ENCODE results near the gene MGST3.
"Not testable (repeated sequence)": the region's sequence is repeated elsewhere in the genome, so short reads cannot be mapped to it uniquely, and the experiment has no call there.

MGST3 gene

GRCh38 chr1:165647970-165648369 is 16.9 kb downstream of the MGST3 start:
- H3F3A ChIP-seq (ENCODE audit: control insufficient read depth, insufficient read depth), result no peaks in the 10 kb centered on the region
- H3K4me2 ChIP-seq (ENCODE audit: low read length), result no peak overlapping the region
- H3K4me3 ChIP-seq (ENCODE audit: low read length), result no peak overlapping the region
- H3K27me3 ChIP-seq (ENCODE audit: control insufficient read depth, low read length), result no peaks in the 10 kb centered on the region
- no peaks in the 10 kb centered on the region for H3K79me2 ChIP-seq (ENCODE audit: control insufficient read depth, low read length)
- no peaks in the 10 kb centered on the region for H3K4me1 ChIP-seq (ENCODE audit: control insufficient read depth, low read length)
- H3K27ac ChIP-seq (ENCODE audit: low read depth, low read length), result no peak overlapping the region
- H3K9me3 ChIP-seq (ENCODE audit: control insufficient read depth, insufficient read depth, low read length), result no peaks in the 10 kb centered on the region
- no peaks in the 10 kb centered on the region for H3K9me2 ChIP-seq (replicated peaks; ENCODE audit: control insufficient read depth, low read length)
- no peaks in the 10 kb centered on the region for H3K36me3 ChIP-seq (ENCODE audit: control insufficient read depth, low read length)
- no peaks in the 10 kb centered on the region for H4K20me1 ChIP-seq (ENCODE audit: control insufficient read depth, insufficient read depth, low read depth, low read length)
- no peak for TF ChIP-seq EZH2phosphoT487 (IDR thresholded peaks at IDR 0.05; ENCODE audit: borderline replicate concordance, low read length)
- no peak for TF ChIP-seq CTCF (IDR thresholded peaks at IDR 0.05; ENCODE audit: low read depth, low read length, poor library complexity, severe bottlenecking)

- Histone ChIP-seq H3K36me3 (ENCODE audit: control insufficient read depth, low read length) (no peaks in the 10 kb centered on the region), H3F3A (ENCODE audit: control insufficient read depth, insufficient read depth) (no peaks in the 10 kb centered on the region), H3K9me2 (replicated peaks; ENCODE audit: control insufficient read depth, low read length) (no peaks in the 10 kb centered on the region), H3K27ac (ENCODE audit: low read depth, low read length) (no peak overlapping the region), H3K4me3 (ENCODE audit: low read length) (no peak overlapping the region), H3K4me1 (ENCODE audit: control insufficient read depth, low read length) (no peaks in the 10 kb centered on the region), H3K4me2 (ENCODE audit: low read length) (no peak overlapping the region), H3K79me2 (ENCODE audit: control insufficient read depth, low read length) (no peaks in the 10 kb centered on the region), H3K27me3 (ENCODE audit: control insufficient read depth, low read length) (no peaks in the 10 kb centered on the region), H3K9me3 (ENCODE audit: control insufficient read depth, insufficient read depth, low read length) (no peaks in the 10 kb centered on the region), H4K20me1 (ENCODE audit: control insufficient read depth, insufficient read depth, low read depth, low read length) (no peaks in the 10 kb centered on the region)
- TF ChIP-seq EZH2phosphoT487 (IDR thresholded peaks at IDR 0.05; ENCODE audit: borderline replicate concordance, low read length), result no peak
- no peak for TF ChIP-seq CTCF (IDR thresholded peaks at IDR 0.05; ENCODE audit: low read depth, low read length, poor library complexity, severe bottlenecking)
These were observed 18.0 kb downstream of the MGST3 start for GRCh38 chr1:165648919-165649572.

GRCh38 chr1:165650981-165651625 is 20.1 kb downstream of the MGST3 start:
- Histone ChIP-seq H3K4me1 (ENCODE audit: control insufficient read depth, low read length) (no peaks in the 10 kb centered on the region), H3K9me2 (replicated peaks; ENCODE audit: control insufficient read depth, low read length) (no peaks in the 10 kb centered on the region), H3K79me2 (ENCODE audit: control insufficient read depth, low read length) (no peaks in the 10 kb centered on the region), H4K20me1 (ENCODE audit: control insufficient read depth, insufficient read depth, low read depth, low read length) (no peaks in the 10 kb centered on the region), H3K9me3 (ENCODE audit: control insufficient read depth, insufficient read depth, low read length) (no peaks in the 10 kb centered on the region), H3K27ac (ENCODE audit: low read depth, low read length) (no peak overlapping the region), H3F3A (ENCODE audit: control insufficient read depth, insufficient read depth) (no peaks in the 10 kb centered on the region), H3K4me2 (ENCODE audit: low read length) (no peak overlapping the region), H3K4me3 (ENCODE audit: low read length) (no peak overlapping the region), H3K36me3 (ENCODE audit: control insufficient read depth, low read length) (no peaks in the 10 kb centered on the region), H3K27me3 (ENCODE audit: control insufficient read depth, low read length) (no peaks in the 10 kb centered on the region)
- TF ChIP-seq CTCF (IDR thresholded peaks at IDR 0.05; ENCODE audit: low read depth, low read length, poor library complexity, severe bottlenecking), result no peak
- TF ChIP-seq EZH2phosphoT487 (IDR thresholded peaks at IDR 0.05; ENCODE audit: borderline replicate concordance, low read length), result no peak

GRCh38 chr1:165658766-165659580 is 27.9 kb downstream of the MGST3 start:
- H3K79me2 ChIP-seq (ENCODE audit: control insufficient read depth, low read length); H3K27me3 ChIP-seq (ENCODE audit: control insufficient read depth, low read length); H3K27ac ChIP-seq (ENCODE audit: low read depth, low read length); H3K4me1 ChIP-seq (ENCODE audit: control insufficient read depth, low read length); H4K20me1 ChIP-seq (ENCODE audit: control insufficient read depth, insufficient read depth, low read depth, low read length); H3K4me3 ChIP-seq (ENCODE audit: low read length); H3K4me2 ChIP-seq (ENCODE audit: low read length); H3K9me2 ChIP-seq (replicated peaks; ENCODE audit: control insufficient read depth, low read length); H3F3A ChIP-seq (ENCODE audit: control insufficient read depth, insufficient read depth); H3K9me3 ChIP-seq (ENCODE audit: control insufficient read depth, insufficient read depth, low read length): not testable (repeated sequence)
- H3K36me3 ChIP-seq (ENCODE audit: control insufficient read depth, low read length), result peaks cover 17% of the 10 kb centered on the region

Data from DOHH2 (cell line).